IMR-90 (cell line): Measurements from ENCODE around the gene FMN1. TPM values are rescaled to one million over a fixed set of nuclear protein-coding genes. Genes with fewer than 3 reads are reported as not detected.

Experiments
- ATAC-seq: fragments of 200-7000 bp; cut with Tn5 transposase; 2 replicates; pipeline ENCODE4 v1.9.1; 2020; ENCODE audit warnings: low read depth, mild to moderate bottlenecking, moderate library complexity
- BruUV-seq: library from RNA; stranded (reverse); fragments of 400-500 nt; replicated peaks from 2 replicates; lab custom pipeline; 2021; lab: Mats Ljungman, UMichigan
- CTCF ChIA-PET: fragments of 300-600 bp; formaldehyde crosslinking; extraction: SDS; loops from one replicate; lab custom pipeline; 2021; ENCODE audit warnings: antibody characterized with exemption; lab: Yijun Ruan, JAX
- POLR2A ChIA-PET: fragments of 300-600 bp; sonication (Branson Sonifier 250); formaldehyde crosslinking; loops from one replicate; lab custom pipeline; 2022; ENCODE audit warnings: antibody characterized with exemption; ENCODE audit not compliant: unreplicated experiment; lab: Charles Lee
- DNase-seq: peaks from one replicate; pipeline ENCODE4 v3.0.0; 2013
- H2AFZ ChIP-seq: replicated peaks from 2 replicates; pipeline ENCODE3; 2013; ENCODE audit warnings: low read length, mild to moderate bottlenecking; ENCODE audit not compliant: poor library complexity
- H2AK5ac ChIP-seq: 2 replicates; pipeline ENCODE4 v1.6.1; 2013; ENCODE audit warnings: low read depth, low read length, inconsistent platforms
- H2AK9ac ChIP-seq: replicated peaks from 2 replicates; pipeline ENCODE3; 2013; ENCODE audit warnings: mild to moderate bottlenecking, low read depth, low read length, moderate library complexity; ENCODE audit not compliant: poor library complexity
- H2BK120ac ChIP-seq: 2 replicates; pipeline ENCODE4 v1.6.1; 2013; ENCODE audit warnings: low read depth, low read length, inconsistent platforms
- H2BK15ac ChIP-seq: 3 replicates; pipeline ENCODE4 v1.6.1; 2013; ENCODE audit warnings: low read depth, low read length, inconsistent platforms
- H2BK20ac ChIP-seq: 2 replicates; pipeline ENCODE4 v1.6.1; 2013; ENCODE audit warnings: low read depth, mild to moderate bottlenecking, inconsistent platforms, low read length, moderate library complexity
- H2BK5ac ChIP-seq: 2 replicates; pipeline ENCODE4 v1.6.1; 2013; ENCODE audit warnings: mild to moderate bottlenecking, low read depth, low read length, inconsistent platforms; ENCODE audit not compliant: poor library complexity, severe bottlenecking
- H3K14ac ChIP-seq: replicated peaks from 2 replicates; pipeline ENCODE4 v1.6.1; 2013; ENCODE audit warnings: low read depth, low read length, inconsistent platforms
- H3K18ac ChIP-seq: 2 replicates; pipeline ENCODE4 v1.6.1; 2013; ENCODE audit warnings: low read depth, low read length, control low read depth
- H3K23ac ChIP-seq: 2 replicates; pipeline ENCODE4 v1.6.1; 2013; ENCODE audit warnings: low read depth, low read length, inconsistent platforms
- H3K27ac ChIP-seq: 2 replicates; pipeline ENCODE4 v1.5.1; 2013; ENCODE audit warnings: mild to moderate bottlenecking, control low read depth, low read length; ENCODE audit not compliant: insufficient read depth
- H3K27me3 ChIP-seq: 2 replicates; pipeline ENCODE4 v1.6.1; 2013; ENCODE audit warnings: low read length; ENCODE audit not compliant: control insufficient read depth, insufficient read depth
- H3K36me3 ChIP-seq: 2 replicates; pipeline ENCODE4 v1.6.1; 2013; ENCODE audit warnings: low read length, mixed read lengths; ENCODE audit not compliant: control insufficient read depth, insufficient read depth
- H3K4ac ChIP-seq: 2 replicates; pipeline ENCODE4 v1.6.1; 2013; ENCODE audit warnings: low read depth, low read length, inconsistent platforms
- H3K4me1 ChIP-seq: 2 replicates; pipeline ENCODE4 v1.6.1; 2013; ENCODE audit warnings: low read length, mixed read lengths; ENCODE audit not compliant: control insufficient read depth, insufficient read depth
- H3K4me2 ChIP-seq: 2 replicates; pipeline ENCODE4 v1.6.1; 2013; ENCODE audit warnings: low read depth, mild to moderate bottlenecking, control low read depth, low read length, moderate library complexity
- H3K4me3 ChIP-seq: 2 replicates; pipeline ENCODE4 v1.5.1; 2013; ENCODE audit warnings: low read depth, mild to moderate bottlenecking, control low read depth, low read length, moderate library complexity; ENCODE audit not compliant: insufficient read depth
- H3K56ac ChIP-seq: 2 replicates; pipeline ENCODE4 v1.6.1; 2013; ENCODE audit warnings: low read length, inconsistent platforms; ENCODE audit not compliant: insufficient read depth; ENCODE audit errors: extremely low read depth
- H3K79me1 ChIP-seq, 2 experiments: 2 replicates each; pipeline ENCODE4 v1.6.1; 2013; ENCODE audit warnings: low read length in 2 of 2, inconsistent platforms in 1 of 2, low read depth in 1 of 2
- H3K9ac ChIP-seq: 2 replicates; pipeline ENCODE4 v1.6.1; 2013; ENCODE audit warnings: low read depth, low read length, control low read depth
- H3K9me1 ChIP-seq: 2 replicates; pipeline ENCODE4 v1.6.1; 2013; ENCODE audit warnings: low read length, inconsistent platforms; ENCODE audit not compliant: insufficient read depth
- H3K9me3 ChIP-seq: 2 replicates; pipeline ENCODE4 v1.6.1; 2013; ENCODE audit warnings: low read length; ENCODE audit not compliant: control insufficient read depth, insufficient read depth
- H4K20me1 ChIP-seq: 2 replicates; pipeline ENCODE4 v1.6.1; 2013; ENCODE audit warnings: low read length, inconsistent platforms; ENCODE audit not compliant: insufficient read depth
- H4K5ac ChIP-seq: 2 replicates; pipeline ENCODE4 v1.6.1; 2013; ENCODE audit warnings: mild to moderate bottlenecking, low read depth, low read length, control low read depth
- H4K8ac ChIP-seq, 2 experiments: 2 replicates each; pipeline ENCODE4 v1.6.1; 2013; ENCODE audit warnings: low read depth in 2 of 2, low read length in 2 of 2, control low read depth in 1 of 2, inconsistent platforms in 1 of 2
- H4K91ac ChIP-seq: 2 replicates; pipeline ENCODE4 v1.6.1; 2013; ENCODE audit warnings: low read depth, low read length, inconsistent platforms; ENCODE audit not compliant: insufficient read depth
- CTCF ChIP-seq: conservative IDR thresholded peaks from 2 replicates; pipeline ENCODE4 v1.5.1; 2012; ENCODE audit warnings: mild to moderate bottlenecking, low read depth, low read length, improper control_type of control experiment
- ELK1 ChIP-seq: fragments of 150-350 bp; IDR thresholded peaks from 2 replicates; pipeline ENCODE4 v1.6.1; 2016; ENCODE audit warnings: low read depth, mild to moderate bottlenecking, low read length, moderate library complexity, borderline replicate concordance
- MXI1 ChIP-seq: IDR thresholded peaks from 2 replicates; pipeline ENCODE4 v1.6.1; 2012; ENCODE audit warnings: low read depth, mild to moderate bottlenecking, low read length, moderate library complexity, borderline replicate concordance
- NFE2L2 ChIP-seq: fragments of 150-350 bp; IDR thresholded peaks from 2 replicates; pipeline ENCODE4 v1.6.1; 2016; ENCODE audit warnings: low read depth, mild to moderate bottlenecking, low read length
- RAD21 ChIP-seq: IDR thresholded peaks from 2 replicates; pipeline ENCODE4 v1.6.1; 2012; ENCODE audit warnings: low read length, improper control_type of control experiment
- RCOR1 ChIP-seq: IDR thresholded peaks from 2 replicates; pipeline ENCODE4 v1.6.1; 2012; ENCODE audit warnings: mild to moderate bottlenecking, low read length, improper control_type of control experiment; ENCODE audit not compliant: insufficient replicate concordance
- SMC3 ChIP-seq: fragments of 150-350 bp; IDR thresholded peaks from 2 replicates; pipeline ENCODE4 v1.6.1; 2016; ENCODE audit warnings: low read depth, mild to moderate bottlenecking, antibody characterized with exemption, low read length, moderate library complexity
- WGBS, 2 experiments: methylation state at CpG; one replicate each; pipeline versions ENCODE4 v1.1.5 to v1.1.7; 2013; ENCODE audit warnings: missing lambda C conversion rate in 2 of 2; ENCODE audit not compliant: insufficient read length in 1 of 2; ENCODE audit errors: extremely low coverage in 2 of 2; 5-methylcytosine and 5-hydroxymethylcytosine counted together
- dilution Hi-C: fragments of 300-500 bp; cut with HindIII; formaldehyde crosslinking; loops from one replicate; pipeline ENCODE4 v1.14.3; 2018; ENCODE audit warnings: low sequenced_read_pairs; ENCODE audit not compliant: unreplicated experiment
- in situ Hi-C: fragments of 300-500 bp; cut with MboI; formaldehyde crosslinking; loops from 3 replicates; pipeline ENCODE4 v1.14.3; 2019; ENCODE audit warnings: low sequenced_read_pairs, inconsistent platforms, mixed read lengths
- intact Hi-C: fragments of 100-400 bp; cut with micrococcal nuclease; formaldehyde crosslinking; loops from 2 replicates; pipeline ENCODE4 v1.10.0; 2022
- polyA plus RNA-seq, 3 experiments: library from polyadenylated mRNA; depleted of rRNA; stranded (reverse); fragments of >200 nt; gene quantifications; 2 replicates each; pipeline ENCODE4 v1.2.3, GENCODE V29; 2012; ENCODE audit warnings: low replicate concordance in 1 of 3
- total RNA-seq: library from RNA; depleted of rRNA; stranded (reverse); fragments of >200 nt; gene quantifications from 2 replicates; pipeline ENCODE4 v1.2.3, GENCODE V29; 2012

Gene FMN1
- total and polyA plus RNA-seq, 2 of the 4 experiments (the other 2 are of a cell fraction), result 7.3 to 17.6 TPM

GRCh38 chr15:33215941-33216872 lies 21.7 kb upstream of the FMN1 start:
- Histone ChIP-seq H3K9ac (no peak overlapping the region), H3K18ac (no peak overlapping the region), H2AK9ac (no peak overlapping the region), H2BK5ac (no peak overlapping the region), H3K4me2 (no peak overlapping the region), H2AK5ac (no peak overlapping the region), H4K8ac (no peak overlapping the region), H3K9me1 (no peaks in the 10 kb centered on the region), H2BK120ac (no peak overlapping the region), H3K27ac (no peak overlapping the region), H3K4me1 (no peaks in the 10 kb centered on the region), H3K14ac (no peak overlapping the region), H3K36me3 (no peaks in the 10 kb centered on the region), H4K5ac (no peak overlapping the region), H2BK15ac (no peak overlapping the region), H3K56ac (no peak overlapping the region), H4K20me1 (no peaks in the 10 kb centered on the region), H3K9me3 (no peaks in the 10 kb centered on the region), H4K91ac (no peak overlapping the region), H3K23ac (no peak overlapping the region), H2AFZ (no peak overlapping the region), H3K4me3 (no peak overlapping the region), H3K27me3 (peaks cover 2% of the 10 kb centered on the region; the same call in 1 of the 2 replicates), H2BK20ac (no peak overlapping the region), H3K4ac (no peak overlapping the region), H3K79me1 (no peaks in the 10 kb centered on the region)
- CTCF ChIA-PET, result interaction anchor here (0.6 to 1.3 kb wide), 3 partner anchors 13 to 31 kb away, joined by 3 read pairs; no protein-coding TSS in a partner anchor
- dilution Hi-C loops, result no loop called here
- no TSS peak for BruUV-seq
- intact Hi-C loops, result loop anchor here (5.0 kb wide), 1 partner anchor 129 kb away; no protein-coding TSS in a partner anchor
- in situ Hi-C loops, result no loop called here
- ATAC-seq, result peak; percentile 60
- no CpG with 5 or more reads among the region's 3 CpGs for WGBS, 2 experiments
- POLR2A ChIA-PET, result no interaction called here
- TF ChIP-seq CTCF (peak; percentile 43), ELK1 (no peak), MXI1 (no peak), RAD21 (no peak), RCOR1 (no peak), SMC3 (0 out of 2 replicates have a peak, but pooled peaks have one; percentile 10), NFE2L2 (no peak)
- DNase-seq, result peak; percentile 24
